Panc1 (cell line): Measurements from ENCODE around the gene PRODH2. TPM values are rescaled to one million over a fixed set of nuclear protein-coding genes. Genes with fewer than 3 reads are reported as not detected.
"Not testable (repeated sequence)": the region's sequence is repeated elsewhere in the genome, so short reads cannot be mapped to it uniquely, and the experiment has no call there.

Experiments used
- ATAC-seq: fragments of 200-7000 bp; cut with Tn5 transposase; 2 replicates; pipeline ENCODE4 v1.9.1; 2020; ENCODE audit warnings: mild to moderate bottlenecking, moderate library complexity
- BruUV-seq: library from RNA; stranded (reverse); fragments of 400-500 nt; replicated peaks from 2 replicates; lab custom pipeline; 2021; lab: Mats Ljungman, UMichigan
- CTCF ChIA-PET: fragments of 300-600 bp; sonication (Branson Sonifier 250); formaldehyde crosslinking; loops from one replicate; lab custom pipeline; 2022; ENCODE audit warnings: antibody characterized with exemption; lab: Charles Lee
- POLR2A ChIA-PET: fragments of 300-600 bp; sonication (Branson Sonifier 250); formaldehyde crosslinking; loops from one replicate; lab custom pipeline; 2022; ENCODE audit warnings: antibody characterized with exemption; lab: Charles Lee
- DNase-seq: peaks from one replicate; pipeline ENCODE4 v3.0.0-alpha.2; 2010; ENCODE audit warnings: low read depth, low spot score
- H3K27ac ChIP-seq: 2 replicates; pipeline ENCODE4 v1.5.1; 2011; ENCODE audit warnings: mild to moderate bottlenecking, low read length, inconsistent platforms
- H3K27me3 ChIP-seq: fragments of 200-500 bp; sonication (Bioruptor generic); 2 replicates; pipeline ENCODE4 v1.6.0; 2014; ENCODE audit warnings: low read length, inconsistent platforms; ENCODE audit not compliant: control insufficient read depth, insufficient read depth
- H3K36me3 ChIP-seq: fragments of 200-500 bp; sonication (Bioruptor generic); 2 replicates; pipeline ENCODE4 v1.5.1; 2014; ENCODE audit warnings: inconsistent platforms, mild to moderate bottlenecking, low read length, moderate library complexity; ENCODE audit not compliant: control insufficient read depth, insufficient read depth
- H3K4me1 ChIP-seq: 2 replicates; pipeline ENCODE4 v1.5.1; 2011; ENCODE audit warnings: inconsistent platforms, mild to moderate bottlenecking, low read length, moderate library complexity; ENCODE audit not compliant: control insufficient read depth, insufficient read depth
- H3K4me3 ChIP-seq, 2 experiments: 2 replicates each; pipeline ENCODE4 v1.5.1; 2011 to 2012; ENCODE audit warnings: low read depth in 2 of 2, low read length in 2 of 2, mild to moderate bottlenecking in 2 of 2, inconsistent platforms in 1 of 2, moderate library complexity in 1 of 2
- H3K9me3 ChIP-seq: fragments of 200-500 bp; sonication (Bioruptor generic); 2 replicates; pipeline ENCODE4 v1.5.1; 2014; ENCODE audit warnings: low read depth, mild to moderate bottlenecking, inconsistent platforms, low read length, moderate library complexity; ENCODE audit not compliant: control insufficient read depth, insufficient read depth
- POLR2AphosphoS5 ChIP-seq: IDR thresholded peaks from 2 replicates; pipeline ENCODE4 v1.6.1; 2012; ENCODE audit warnings: mild to moderate bottlenecking, low read depth, low read length, moderate library complexity
- SIN3A ChIP-seq: IDR thresholded peaks from 2 replicates; pipeline ENCODE4 v1.6.1; 2012; ENCODE audit warnings: low read depth, mild to moderate bottlenecking, low read length, moderate library complexity, borderline replicate concordance; ENCODE audit not compliant: insufficient read depth
- TCF7L2 ChIP-seq: IDR thresholded peaks from 2 replicates; pipeline ENCODE4 v1.6.1; 2011; ENCODE audit warnings: mild to moderate bottlenecking, low read depth, low read length, inconsistent platforms
- in situ Hi-C: cut with HindIII; loops from 2 replicates; pipeline ENCODE4 v1.10.0; 2016; ENCODE audit warnings: low sequenced_read_pairs, low pct_unique_long_range_greater_than_20kb
- intact Hi-C: fragments of 100-400 bp; cut with micrococcal nuclease; formaldehyde crosslinking; loops from one replicate; pipeline ENCODE4 v1.10.0; 2022; ENCODE audit not compliant: unreplicated experiment
- total RNA-seq: library from RNA; stranded (reverse); gene quantifications from one replicate; pipeline ENCODE4 v1.2.1, GENCODE V29; 2021; ENCODE audit not compliant: unreplicated experiment
- TF ChIP-seq, protein P1 (sequence below): fragments of 450-650 bp; IDR thresholded peaks from 2 replicates; pipeline ENCODE4 v1.5.1; 2017; ENCODE audit warnings: mild to moderate bottlenecking
- TF ChIP-seq, protein P2 (sequence below), 2 experiments: IDR thresholded peaks; 2 replicates each; pipeline ENCODE4 v1.6.1; 2011 to 2012; ENCODE audit warnings: low read depth in 2 of 2, control low read depth in 1 of 2, low read length in 1 of 2, mild to moderate bottlenecking in 1 of 2, moderate library complexity in 1 of 2; ENCODE audit not compliant: insufficient read depth in 1 of 2

PRODH2 gene
- total RNA-seq, 1 experiment from 2014 or later = not detected

DNA sequence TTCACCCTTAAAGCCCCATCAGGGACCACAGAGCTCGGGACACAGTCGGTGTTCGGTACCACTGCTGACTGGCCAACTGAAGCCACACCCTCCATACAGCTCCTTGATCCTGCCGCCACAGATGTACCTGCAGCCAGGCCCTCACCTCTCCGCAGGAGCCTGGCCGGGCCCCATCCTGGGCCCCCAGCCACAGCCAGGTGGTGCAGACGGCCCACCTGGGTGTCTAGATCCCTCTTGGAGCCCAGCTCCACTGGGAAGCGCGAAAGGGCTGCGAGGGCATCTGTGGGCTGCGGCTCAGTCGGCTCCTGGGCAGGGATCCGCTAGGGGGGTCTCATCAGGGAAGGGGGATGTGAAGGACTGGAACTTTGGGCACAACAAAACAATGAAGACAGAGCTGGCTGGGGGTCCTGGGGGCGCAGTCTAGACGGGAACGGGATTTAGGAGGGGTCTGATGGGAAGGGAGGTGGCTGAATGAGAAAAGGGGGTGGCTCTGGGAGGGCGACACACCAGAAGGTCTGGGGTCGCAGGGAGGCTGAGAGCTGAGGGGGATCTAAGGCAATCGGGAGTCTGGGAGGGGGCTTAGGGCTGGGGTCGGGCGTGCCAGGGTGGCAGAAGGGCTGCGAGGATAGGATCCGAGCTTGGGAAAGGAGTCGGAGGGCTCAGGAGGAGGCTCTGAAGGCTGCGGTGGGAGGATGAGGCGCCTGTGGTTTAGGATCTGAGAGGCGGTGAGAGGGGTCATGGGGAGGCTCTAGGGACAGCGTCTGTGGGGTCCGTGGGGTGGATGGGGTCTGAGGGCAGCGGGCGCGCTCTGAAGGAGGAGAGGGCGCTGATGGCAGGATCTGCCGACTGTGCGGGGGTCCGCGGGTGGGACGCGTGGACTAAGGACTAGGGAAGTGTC is 15.8 kb downstream of the PRODH2 start:
- H3K27ac ChIP-seq = no peak overlapping the region
- no peaks in the 10 kb centered on the region for H3K4me1 ChIP-seq
- CTCF ChIA-PET = interaction anchor here (0.9 kb wide), 1 partner anchor 23 kb away, joined by 4 read pairs; no protein-coding TSS in a partner anchor
- H3K36me3 ChIP-seq = no peaks in the 10 kb centered on the region
- H3K9me3 ChIP-seq = no peaks in the 10 kb centered on the region
- ATAC-seq (no peak), DNase-seq (no peak)
- intact Hi-C loops (no loop called here), in situ Hi-C loops (no loop called here)
- TF ChIP-seq TCF7L2 (no peak), SIN3A (no peak), POLR2AphosphoS5 (no peak)
- TF ChIP-seq, protein P1, sequence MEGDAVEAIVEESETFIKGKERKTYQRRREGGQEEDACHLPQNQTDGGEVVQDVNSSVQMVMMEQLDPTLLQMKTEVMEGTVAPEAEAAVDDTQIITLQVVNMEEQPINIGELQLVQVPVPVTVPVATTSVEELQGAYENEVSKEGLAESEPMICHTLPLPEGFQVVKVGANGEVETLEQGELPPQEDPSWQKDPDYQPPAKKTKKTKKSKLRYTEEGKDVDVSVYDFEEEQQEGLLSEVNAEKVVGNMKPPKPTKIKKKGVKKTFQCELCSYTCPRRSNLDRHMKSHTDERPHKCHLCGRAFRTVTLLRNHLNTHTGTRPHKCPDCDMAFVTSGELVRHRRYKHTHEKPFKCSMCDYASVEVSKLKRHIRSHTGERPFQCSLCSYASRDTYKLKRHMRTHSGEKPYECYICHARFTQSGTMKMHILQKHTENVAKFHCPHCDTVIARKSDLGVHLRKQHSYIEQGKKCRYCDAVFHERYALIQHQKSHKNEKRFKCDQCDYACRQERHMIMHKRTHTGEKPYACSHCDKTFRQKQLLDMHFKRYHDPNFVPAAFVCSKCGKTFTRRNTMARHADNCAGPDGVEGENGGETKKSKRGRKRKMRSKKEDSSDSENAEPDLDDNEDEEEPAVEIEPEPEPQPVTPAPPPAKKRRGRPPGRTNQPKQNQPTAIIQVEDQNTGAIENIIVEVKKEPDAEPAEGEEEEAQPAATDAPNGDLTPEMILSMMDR = no peak
- TF ChIP-seq, protein P2, sequence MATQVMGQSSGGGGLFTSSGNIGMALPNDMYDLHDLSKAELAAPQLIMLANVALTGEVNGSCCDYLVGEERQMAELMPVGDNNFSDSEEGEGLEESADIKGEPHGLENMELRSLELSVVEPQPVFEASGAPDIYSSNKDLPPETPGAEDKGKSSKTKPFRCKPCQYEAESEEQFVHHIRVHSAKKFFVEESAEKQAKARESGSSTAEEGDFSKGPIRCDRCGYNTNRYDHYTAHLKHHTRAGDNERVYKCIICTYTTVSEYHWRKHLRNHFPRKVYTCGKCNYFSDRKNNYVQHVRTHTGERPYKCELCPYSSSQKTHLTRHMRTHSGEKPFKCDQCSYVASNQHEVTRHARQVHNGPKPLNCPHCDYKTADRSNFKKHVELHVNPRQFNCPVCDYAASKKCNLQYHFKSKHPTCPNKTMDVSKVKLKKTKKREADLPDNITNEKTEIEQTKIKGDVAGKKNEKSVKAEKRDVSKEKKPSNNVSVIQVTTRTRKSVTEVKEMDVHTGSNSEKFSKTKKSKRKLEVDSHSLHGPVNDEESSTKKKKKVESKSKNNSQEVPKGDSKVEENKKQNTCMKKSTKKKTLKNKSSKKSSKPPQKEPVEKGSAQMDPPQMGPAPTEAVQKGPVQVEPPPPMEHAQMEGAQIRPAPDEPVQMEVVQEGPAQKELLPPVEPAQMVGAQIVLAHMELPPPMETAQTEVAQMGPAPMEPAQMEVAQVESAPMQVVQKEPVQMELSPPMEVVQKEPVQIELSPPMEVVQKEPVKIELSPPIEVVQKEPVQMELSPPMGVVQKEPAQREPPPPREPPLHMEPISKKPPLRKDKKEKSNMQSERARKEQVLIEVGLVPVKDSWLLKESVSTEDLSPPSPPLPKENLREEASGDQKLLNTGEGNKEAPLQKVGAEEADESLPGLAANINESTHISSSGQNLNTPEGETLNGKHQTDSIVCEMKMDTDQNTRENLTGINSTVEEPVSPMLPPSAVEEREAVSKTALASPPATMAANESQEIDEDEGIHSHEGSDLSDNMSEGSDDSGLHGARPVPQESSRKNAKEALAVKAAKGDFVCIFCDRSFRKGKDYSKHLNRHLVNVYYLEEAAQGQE (IDR thresholded peaks at IDR 0.05; ENCODE audit: insufficient read depth in 1 of 2, low read depth in 2 of 2, low read length in 1 of 2) = no peak
- BruUV-seq = no TSS peak
- POLR2A ChIA-PET = no interaction called here
- H3K4me3 ChIP-seq = no peak overlapping the region
- H3K27me3 ChIP-seq = no peaks in the 10 kb centered on the region

DNA sequence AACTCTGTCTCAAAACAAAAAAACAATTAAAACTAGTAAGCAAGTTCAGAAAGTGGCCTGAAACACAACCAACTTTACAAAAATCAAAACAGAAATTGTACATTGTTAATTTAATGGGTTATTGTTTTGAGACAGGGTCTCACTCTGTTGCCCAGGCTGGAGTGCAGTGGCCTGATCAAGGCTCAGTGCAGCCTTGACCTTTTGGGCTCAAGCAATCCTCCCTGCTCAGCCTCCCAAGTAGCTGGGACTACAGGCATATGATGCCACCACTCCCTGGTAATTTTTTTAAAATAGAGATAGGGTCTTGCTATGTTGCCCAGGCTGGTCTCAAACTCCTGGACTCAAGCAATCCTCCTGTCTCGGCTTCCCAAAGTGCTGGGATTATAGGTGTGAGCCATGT is 17.1 kb downstream of the PRODH2 start:
- ATAC-seq, intact Hi-C loops, in situ Hi-C loops, H3K27me3 ChIP-seq, H3K27ac ChIP-seq, BruUV-seq, H3K9me3 ChIP-seq, DNase-seq, H3K4me1 ChIP-seq, H3K36me3 ChIP-seq, POLR2A ChIA-PET, H3K4me3 ChIP-seq, CTCF ChIA-PET: not testable (repeated sequence)
